ENCODE measurements around the gene SLC7A14. TPM values are rescaled to one million over a fixed set of nuclear protein-coding genes. Genes with fewer than 3 reads are reported as not detected.

Gene SLC7A14
- total RNA-seq, result under 1 TPM in 1 of 4 donors, not detected in 3; 0.44 TPM

GRCh38 chr3:170585937-170586310, at the start of gene SLC7A14:
TSS of gene SLC7A14 (minus strand) at chr3:170586075. CDS start at chr3:170526936, 59,139 bp downstream.
- DNase-seq (ENCODE audit: low spot score in 2 of 2), result no peak
- Histone ChIP-seq H3K27me3 (peaks cover 0 to 47% of the 10 kb centered on the region in 2 donors), H3K4me3 (peak within 1 kb of the TSS in 1 of 4 donors; percentile 24), H3K27ac (no peak within 1 kb of the TSS), H3K4me1 (peaks cover 0 to 14% (median 5%) of the 10 kb centered on the region in 4 donors), H3K9me3 (peaks cover 0 to 4% (median 0%) of the 10 kb centered on the region in 4 donors), H3K36me3 (no peaks in the 10 kb centered on the region)
- 4 to 5% methylated on average over 8 to 9 of the region's 12 CpGs for WGBS, 2 donors
- TF ChIP-seq EP300 (IDR thresholded peaks at IDR 0.05), result no peak
- no peak for TF ChIP-seq POLR2A (IDR thresholded peaks at IDR 0.05)
- TF ChIP-seq, protein P1, sequence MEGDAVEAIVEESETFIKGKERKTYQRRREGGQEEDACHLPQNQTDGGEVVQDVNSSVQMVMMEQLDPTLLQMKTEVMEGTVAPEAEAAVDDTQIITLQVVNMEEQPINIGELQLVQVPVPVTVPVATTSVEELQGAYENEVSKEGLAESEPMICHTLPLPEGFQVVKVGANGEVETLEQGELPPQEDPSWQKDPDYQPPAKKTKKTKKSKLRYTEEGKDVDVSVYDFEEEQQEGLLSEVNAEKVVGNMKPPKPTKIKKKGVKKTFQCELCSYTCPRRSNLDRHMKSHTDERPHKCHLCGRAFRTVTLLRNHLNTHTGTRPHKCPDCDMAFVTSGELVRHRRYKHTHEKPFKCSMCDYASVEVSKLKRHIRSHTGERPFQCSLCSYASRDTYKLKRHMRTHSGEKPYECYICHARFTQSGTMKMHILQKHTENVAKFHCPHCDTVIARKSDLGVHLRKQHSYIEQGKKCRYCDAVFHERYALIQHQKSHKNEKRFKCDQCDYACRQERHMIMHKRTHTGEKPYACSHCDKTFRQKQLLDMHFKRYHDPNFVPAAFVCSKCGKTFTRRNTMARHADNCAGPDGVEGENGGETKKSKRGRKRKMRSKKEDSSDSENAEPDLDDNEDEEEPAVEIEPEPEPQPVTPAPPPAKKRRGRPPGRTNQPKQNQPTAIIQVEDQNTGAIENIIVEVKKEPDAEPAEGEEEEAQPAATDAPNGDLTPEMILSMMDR (IDR thresholded peaks at IDR 0.05), result no peak

DNA sequence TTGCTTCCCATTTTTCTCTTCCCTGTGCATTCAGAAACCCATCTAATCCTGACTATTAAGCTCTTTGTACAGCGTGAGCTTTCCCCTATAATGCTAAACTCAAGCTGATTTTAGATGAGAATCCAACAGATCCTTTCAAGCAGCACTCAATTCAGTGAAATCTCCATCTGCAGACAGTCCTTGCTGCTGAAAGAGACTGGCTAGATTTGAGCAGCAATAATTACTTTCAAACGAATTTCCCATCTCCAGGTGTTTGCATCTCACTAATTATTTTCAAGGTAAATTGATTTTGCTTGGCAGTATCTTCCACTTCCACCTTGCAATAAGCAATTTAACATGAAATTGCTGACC, 49.5 kb upstream of the SLC7A14 start:
- Histone ChIP-seq H3K27me3 (no peaks in the 10 kb centered on the region), H3K27ac (no peak overlapping the region), H3K4me3 (no peak overlapping the region), H3K36me3 (no peaks in the 10 kb centered on the region), H3K9me3 (no peaks in the 10 kb centered on the region), H3K4me1 (no peaks in the 10 kb centered on the region)
- WGBS, 2 donors, result 44 to 59% methylated on average over 2 of the region's 2 CpGs
- DNase-seq (ENCODE audit: low spot score in 2 of 2), result no peak
- TF ChIP-seq, protein P1 (IDR thresholded peaks at IDR 0.05), result no peak
- no peak for TF ChIP-seq EP300 (IDR thresholded peaks at IDR 0.05)
- no peak for TF ChIP-seq POLR2A (IDR thresholded peaks at IDR 0.05)

DNA sequence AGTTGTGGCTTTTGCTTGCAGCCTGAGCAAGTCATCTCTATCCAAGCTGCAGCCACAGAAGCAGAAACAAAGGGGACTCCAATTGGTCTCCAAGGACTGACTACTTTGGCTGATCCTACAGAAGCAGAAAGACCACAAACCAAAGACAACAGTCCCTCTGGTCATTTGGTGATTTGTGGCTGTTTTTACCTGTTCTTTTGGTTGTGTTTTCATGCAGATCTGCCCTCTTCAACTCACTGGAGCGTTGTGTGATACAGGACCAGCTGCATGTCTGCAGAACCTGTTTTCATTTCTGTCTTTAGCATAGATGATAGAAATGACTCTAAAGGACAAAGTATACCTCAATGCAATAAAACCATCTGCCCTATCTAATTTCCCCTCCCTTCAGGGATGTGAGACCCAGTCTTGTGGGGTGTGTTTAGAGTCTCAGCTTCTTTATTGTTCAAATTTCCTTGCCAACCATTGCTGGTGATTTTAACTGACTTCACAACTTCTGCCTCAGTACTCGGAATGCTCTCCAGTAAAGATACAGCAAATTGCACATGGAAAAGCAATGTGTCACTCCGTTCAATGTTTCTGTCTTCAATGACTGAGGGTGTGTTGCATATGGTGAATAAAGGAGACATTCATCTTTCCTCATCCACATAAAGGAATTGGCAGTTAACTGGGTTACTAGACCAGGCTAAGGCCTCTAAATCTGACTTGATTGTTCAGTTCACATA, 48.9 kb upstream of the SLC7A14 start:
- 68 to 73% methylated on average over 3 of the region's 3 CpGs for WGBS, 2 donors
- Histone ChIP-seq H3K36me3 (no peaks in the 10 kb centered on the region), H3K4me3 (no peak overlapping the region), H3K27me3 (no peaks in the 10 kb centered on the region), H3K27ac (no peak overlapping the region), H3K9me3 (no peaks in the 10 kb centered on the region), H3K4me1 (no peaks in the 10 kb centered on the region)
- TF ChIP-seq EP300 (IDR thresholded peaks at IDR 0.05) (no peak), POLR2A (IDR thresholded peaks at IDR 0.05) (no peak)
- TF ChIP-seq, protein P1 (IDR thresholded peaks at IDR 0.05), result no peak
- DNase-seq (ENCODE audit: low spot score in 2 of 2), result no peak

DNA sequence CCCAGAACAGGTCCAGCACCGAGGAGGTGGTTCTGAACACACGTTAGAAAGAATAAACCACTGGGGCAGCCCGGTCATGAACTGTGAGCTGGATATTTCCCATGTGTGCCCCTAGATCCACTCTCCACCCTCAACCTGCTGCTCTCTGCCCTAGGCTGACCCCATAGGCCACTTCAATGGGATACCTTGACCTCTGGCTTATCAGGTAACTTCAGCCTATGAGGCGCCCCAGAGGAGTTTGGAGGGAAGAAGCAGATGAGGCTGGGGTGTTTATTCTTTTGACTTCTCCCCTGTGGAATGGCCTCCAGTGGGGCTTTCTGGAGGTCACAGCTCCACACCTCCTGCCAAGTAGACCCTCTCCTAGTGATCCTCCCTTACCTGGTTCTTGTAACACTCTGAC, 47.7 kb upstream of the SLC7A14 start:
- Histone ChIP-seq H3K27me3 (no peaks in the 10 kb centered on the region), H3K9me3 (no peaks in the 10 kb centered on the region), H3K36me3 (no peaks in the 10 kb centered on the region), H3K4me3 (no peak overlapping the region), H3K4me1 (no peaks in the 10 kb centered on the region), H3K27ac (no peak overlapping the region)
- WGBS, 2 donors, result 86 to 92% methylated on average over 4 of the region's 4 CpGs
- TF ChIP-seq POLR2A (IDR thresholded peaks at IDR 0.05) (no peak), EP300 (IDR thresholded peaks at IDR 0.05) (no peak)
- TF ChIP-seq, protein P1 (IDR thresholded peaks at IDR 0.05), result no peak
- no peak for DNase-seq (ENCODE audit: low spot score in 2 of 2)

DNA sequence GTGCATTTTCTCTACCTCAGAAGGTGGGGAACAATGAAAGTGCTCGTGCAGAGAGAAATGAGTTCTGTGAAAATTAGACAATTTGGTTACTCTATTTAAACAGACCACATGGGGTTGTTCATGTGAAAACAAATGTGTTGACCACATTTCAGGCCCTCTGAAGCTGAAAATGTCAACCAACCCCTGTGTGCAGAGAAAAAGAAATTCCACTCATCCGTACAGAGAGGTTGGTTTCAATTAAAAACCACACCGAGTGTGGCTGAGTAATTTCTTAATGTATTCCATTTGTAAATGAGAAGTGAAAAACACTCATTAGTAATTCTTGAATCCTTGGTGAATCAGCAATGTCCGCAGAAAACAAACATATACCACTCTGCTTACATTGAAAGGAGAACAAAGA, 46.9 kb upstream of the SLC7A14 start:
- no peaks in the 10 kb centered on the region for H3K27me3 ChIP-seq
- H3K27ac ChIP-seq, result no peak overlapping the region
- TF ChIP-seq POLR2A (IDR thresholded peaks at IDR 0.05) (no peak), EP300 (IDR thresholded peaks at IDR 0.05) (no peak)
- TF ChIP-seq, protein P1 (IDR thresholded peaks at IDR 0.05), result no peak
- H3K4me1 ChIP-seq, result no peaks in the 10 kb centered on the region
- DNase-seq (ENCODE audit: low spot score in 2 of 2), result no peak
- no peaks in the 10 kb centered on the region for H3K9me3 ChIP-seq
- H3K4me3 ChIP-seq, result no peak overlapping the region
- WGBS, 2 donors, result 61 to 70% methylated on average over 4 of the region's 4 CpGs
- no peaks in the 10 kb centered on the region for H3K36me3 ChIP-seq

Data from tibial nerve (tissue), 4 donors.